ENCODE results near the gene HELZ. TPM values are rescaled to one million over a fixed set of nuclear protein-coding genes. Genes with fewer than 3 reads are reported as not detected.
"Not testable (repeated sequence)": the region's sequence is repeated elsewhere in the genome, so short reads cannot be mapped to it uniquely, and the experiment has no call there.

HELZ gene
- total RNA-seq, 8 experiments from 2014 or later: 22.0 to 106 (median 27.4) TPM

DNA sequence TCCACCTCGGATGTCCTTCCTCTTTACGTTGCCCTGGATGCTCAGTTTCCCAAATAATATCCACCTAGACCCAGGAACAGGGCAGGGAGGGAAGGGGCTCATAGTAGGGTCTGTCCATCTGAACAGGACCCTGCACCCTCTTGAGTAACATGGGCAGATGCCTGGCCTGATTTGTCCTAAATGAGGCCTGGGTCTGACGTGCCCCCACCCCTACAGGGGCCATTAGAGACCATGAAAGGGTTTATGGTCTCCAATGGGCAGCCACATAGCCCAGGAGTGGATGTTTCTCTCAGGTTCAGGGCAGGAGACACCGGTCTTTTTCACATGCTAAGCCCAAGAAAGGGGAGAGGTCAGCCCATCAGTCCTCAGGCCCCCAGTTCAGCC, 193.8 kb downstream of the HELZ start:
- no peak for ATAC-seq (replicated peaks in 6 of 8)
- in situ Hi-C loops (cut with MboI; ENCODE audit: low pct_unique_long_range_greater_than_20kb in 2 of 9, low sequenced_read_pairs in 9 of 9, unreplicated experiment in 9 of 9): no loop called here
- H3K27ac ChIP-seq: no peak overlapping the region
- WGBS, 10 experiments: 14 to 100% (median 80%) methylated on average over 1 to 4 of the region's 4 CpGs; no CpG with 5 or more reads in 6 of the 10 experiments
- H3K4me1 ChIP-seq (replicated peaks in 1 of 2): no peaks in the 10 kb centered on the region
- H3K4me3 ChIP-seq: no peak overlapping the region

DNA sequence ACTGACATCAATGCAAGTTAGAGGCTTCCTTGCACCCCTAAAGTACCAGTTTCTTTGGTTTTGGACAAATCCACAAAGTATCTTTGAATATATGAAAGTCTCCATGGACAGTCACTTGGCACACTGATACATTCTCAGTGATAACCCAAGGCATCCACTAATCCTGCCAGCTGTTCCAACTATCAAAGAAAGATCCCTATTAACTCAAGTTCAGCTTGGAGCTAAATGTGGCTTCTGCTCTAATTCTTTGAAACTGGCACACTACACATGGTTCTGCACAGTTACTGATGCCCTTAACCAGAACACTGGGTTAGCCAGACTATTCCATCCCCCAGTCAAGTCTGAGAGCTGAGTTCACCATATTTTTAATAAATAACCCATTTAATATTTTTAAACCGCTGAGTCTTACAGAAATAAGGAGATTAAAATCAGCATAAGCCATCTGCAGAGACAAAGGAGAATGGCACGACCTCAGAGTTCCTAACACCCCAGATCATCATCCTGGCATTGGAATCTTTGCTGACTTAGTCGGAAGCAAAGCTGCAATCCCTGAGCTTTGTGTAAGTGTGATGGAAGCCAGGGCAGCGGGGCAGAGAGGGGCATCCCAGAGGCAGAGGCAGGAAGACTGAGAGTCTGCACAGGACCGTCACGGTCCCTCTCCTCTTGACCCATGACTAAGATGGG, 194.4 kb downstream of the HELZ start:
- Histone ChIP-seq H3K4me3 (no peak overlapping the region), H3K27ac (no peak overlapping the region), H3K4me1 (replicated peaks in 1 of 2) (no peaks in the 10 kb centered on the region)
- 20 to 83% (median 74%) methylated on average over 1 to 3 of the region's 6 CpGs; no CpG with 5 or more reads in 5 of the 10 experiments for WGBS, 10 experiments
- no peak for ATAC-seq (replicated peaks in 6 of 8)
- in situ Hi-C loops (cut with MboI; ENCODE audit: low pct_unique_long_range_greater_than_20kb in 2 of 9, low sequenced_read_pairs in 9 of 9, unreplicated experiment in 9 of 9): no loop called here

GRCh38 chr17:67050066-67050465, 194.9 kb downstream of the HELZ start:
- Histone ChIP-seq H3K4me1 (replicated peaks in 1 of 2) (no peaks in the 10 kb centered on the region), H3K27ac (no peak overlapping the region), H3K4me3 (no peak overlapping the region)
- WGBS, 10 experiments: 100% methylated on average over 1 of the region's 1 CpG; no CpG with 5 or more reads in 8 of the 10 experiments
- in situ Hi-C loops (cut with MboI; ENCODE audit: low pct_unique_long_range_greater_than_20kb in 2 of 9, low sequenced_read_pairs in 9 of 9, unreplicated experiment in 9 of 9): no loop called here
- no peak for ATAC-seq (replicated peaks in 6 of 8)

DNA sequence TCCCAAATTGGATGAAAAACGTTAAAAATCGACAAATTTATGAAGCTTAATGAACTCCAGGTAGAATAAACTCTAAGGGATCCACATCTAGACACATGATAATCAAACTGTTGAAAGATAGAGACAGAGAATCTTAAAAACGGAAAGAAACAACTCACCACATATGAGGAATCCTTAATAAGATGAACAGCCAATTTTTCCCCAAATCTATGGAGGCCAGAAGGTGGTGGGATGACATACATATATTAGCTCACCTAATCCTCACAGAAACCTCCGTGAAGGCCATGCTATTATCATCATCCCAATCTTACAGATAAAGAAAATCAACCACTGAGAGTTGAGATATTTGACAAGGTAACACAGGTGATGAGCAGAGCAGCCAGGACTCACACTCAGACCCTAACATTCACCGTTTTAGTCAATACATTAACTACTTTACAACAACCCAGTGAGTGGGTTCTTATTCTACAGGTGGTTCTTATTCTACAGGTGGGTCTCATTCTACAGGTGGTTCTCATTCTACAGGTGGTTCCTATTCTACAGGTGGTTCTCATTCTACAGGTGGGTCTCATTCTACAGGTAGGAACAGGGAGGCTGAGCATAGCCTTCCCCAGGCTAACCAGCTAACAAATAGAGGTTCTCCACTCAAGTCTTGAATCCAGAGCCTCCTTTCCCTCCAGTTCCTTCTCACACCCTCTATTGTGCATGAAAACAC, 195.8 kb downstream of the HELZ start:
- no peak overlapping the region for H3K4me3 ChIP-seq
- 0 to 76% (median 60%) methylated on average over 3 to 5 of the region's 5 CpGs for WGBS, 10 experiments
- in situ Hi-C loops (cut with MboI; ENCODE audit: low pct_unique_long_range_greater_than_20kb in 2 of 9, low sequenced_read_pairs in 9 of 9, unreplicated experiment in 9 of 9): no loop called here

DNA sequence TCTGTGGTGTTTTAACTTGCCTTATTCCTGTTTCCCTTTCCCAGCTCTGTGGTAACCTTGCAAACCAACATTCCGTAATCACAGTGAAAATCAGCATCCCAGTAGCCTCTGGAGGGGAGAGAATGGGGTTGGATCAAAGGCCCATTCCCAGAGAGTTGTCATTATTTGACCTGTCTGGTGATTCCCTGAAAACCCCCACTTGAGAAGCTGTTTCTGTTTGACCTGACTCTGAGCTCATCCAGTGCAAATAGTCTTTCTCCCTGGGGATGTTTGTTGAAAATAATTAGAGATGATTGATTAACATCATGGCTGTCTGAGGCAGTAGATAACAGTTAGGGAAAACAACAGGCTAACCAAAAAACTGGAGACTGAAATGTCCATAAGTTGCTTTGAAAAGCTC, 197.6 kb downstream of the HELZ start:
- no peak for ATAC-seq (replicated peaks in 6 of 8)
- Histone ChIP-seq H3K27ac (no peak overlapping the region), H3K4me3 (no peak overlapping the region), H3K4me1 (replicated peaks in 1 of 2) (no peaks in the 10 kb centered on the region)
- 0 to 83% (median 33%) methylated on average over 1 of the region's 1 CpG; no CpG with 5 or more reads in 6 of the 10 experiments for WGBS, 10 experiments
- in situ Hi-C loops (cut with MboI; ENCODE audit: low pct_unique_long_range_greater_than_20kb in 2 of 9, low sequenced_read_pairs in 9 of 9, unreplicated experiment in 9 of 9): no loop called here

More for the DNA sequence above, 195.8 kb downstream of the HELZ start:
- no peak for ATAC-seq (replicated peaks in 6 of 8)
- no peak overlapping the region for H3K27ac ChIP-seq
- no peaks in the 10 kb centered on the region for H3K4me1 ChIP-seq (replicated peaks in 1 of 2)

DNA sequence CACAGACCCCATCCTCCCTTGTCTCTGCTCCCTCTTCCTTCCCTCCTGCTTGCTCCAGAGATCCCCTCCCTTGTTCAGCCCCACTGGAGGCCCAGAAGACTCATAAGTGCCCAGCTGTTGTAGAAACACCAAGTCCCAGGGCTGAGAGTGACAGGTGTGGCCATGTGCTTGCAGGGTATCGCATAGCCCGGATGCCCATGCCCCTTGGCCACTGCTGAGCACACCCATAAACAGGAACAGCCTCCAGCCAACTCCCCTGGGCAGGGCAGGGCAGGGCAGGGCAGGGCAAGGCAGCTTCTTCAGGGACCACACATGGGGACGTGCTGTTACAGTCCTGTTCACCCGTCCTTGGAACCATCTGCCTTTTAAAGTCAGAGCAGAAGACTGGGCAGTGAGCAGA, 198.6 kb downstream of the HELZ start:
- in situ Hi-C loops (cut with MboI; ENCODE audit: low pct_unique_long_range_greater_than_20kb in 2 of 9, low sequenced_read_pairs in 9 of 9, unreplicated experiment in 9 of 9): no loop called here

GRCh38 chr17:67044940-67045339, 200.1 kb downstream of the HELZ start:
- ATAC-seq (replicated peaks in 6 of 8): no peak
- 6 to 100% (median 59%) methylated on average over 1 to 3 of the region's 5 CpGs; no CpG with 5 or more reads in 6 of the 10 experiments for WGBS, 10 experiments
- in situ Hi-C loops (cut with MboI; ENCODE audit: low pct_unique_long_range_greater_than_20kb in 2 of 9, low sequenced_read_pairs in 9 of 9, unreplicated experiment in 9 of 9): no loop called here
- Histone ChIP-seq H3K4me3 (no peak overlapping the region), H3K4me1 (replicated peaks in 1 of 2) (peaks cover 0 to 5% of the 10 kb centered on the region in 2 donors), H3K27ac (no peak overlapping the region)

More for the DNA sequence above, 198.6 kb downstream of the HELZ start:
- 0 to 100% (median 45%) methylated on average over 2 of the region's 4 CpGs; no CpG with 5 or more reads in 7 of the 10 experiments for WGBS, 10 experiments
- Histone ChIP-seq H3K4me1 (replicated peaks in 1 of 2) (peaks cover 0 to 4% of the 10 kb centered on the region in 2 donors), H3K27ac (no peak overlapping the region), H3K4me3 (no peak overlapping the region)
- peak in 1 of 8 experiments; percentile 11 for ATAC-seq (replicated peaks in 6 of 8)

- in situ Hi-C loops (cut with MboI; ENCODE audit: low pct_unique_long_range_greater_than_20kb in 2 of 9, low sequenced_read_pairs in 9 of 9, unreplicated experiment in 9 of 9): no loop called here
- peaks cover 0 to 5% of the 10 kb centered on the region in 2 donors for H3K4me1 ChIP-seq (replicated peaks in 1 of 2)
- no peak within 1 kb of the TSS for H3K27ac ChIP-seq
- ATAC-seq (replicated peaks in 6 of 8): no peak
- 40 to 87% (median 80%) methylated on average over 1 to 13 of the region's 32 CpGs; no CpG with 5 or more reads in 4 of the 10 experiments for WGBS, 10 experiments
- H3K4me3 ChIP-seq: no peak within 1 kb of the TSS
Observed at GRCh38 chr17:67044016-67044772, 200.8 kb downstream of the HELZ start, which contains the start of gene CACNG1. Gene CACNG1, plus strand, starts transcription at chr17:67044554. Its CDS starts 107 bp downstream, at chr17:67044661.

DNA sequence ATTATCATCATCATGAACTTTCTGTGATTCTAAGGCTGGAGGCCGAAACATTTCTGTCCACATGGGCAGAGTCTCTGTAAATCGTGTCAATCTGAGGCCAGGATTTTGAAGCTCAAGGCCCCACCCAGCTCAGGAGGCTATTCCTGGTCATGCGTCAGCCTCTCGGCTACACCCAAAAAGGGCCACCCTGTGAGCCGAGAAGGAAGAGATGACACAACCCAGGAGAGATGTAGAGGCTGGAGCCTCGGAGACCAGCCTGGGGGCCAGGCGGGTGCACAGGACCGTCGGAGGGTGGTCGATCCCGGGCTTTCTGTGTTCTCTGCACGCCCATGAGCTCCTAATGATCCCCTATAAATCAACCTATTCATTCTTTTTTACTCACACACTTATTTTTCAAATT, 201.7 kb downstream of the HELZ start:
- WGBS, 10 experiments: 14 to 100% (median 48%) methylated on average over 1 to 5 of the region's 12 CpGs; no CpG with 5 or more reads in 4 of the 10 experiments
- Histone ChIP-seq H3K27ac (no peak overlapping the region), H3K4me3 (no peak overlapping the region), H3K4me1 (replicated peaks in 1 of 2) (peaks cover 0 to 5% of the 10 kb centered on the region in 2 donors)
- ATAC-seq (replicated peaks in 6 of 8): peak in 3 of 8 experiments; percentile 54 to 95 (median 92)
- in situ Hi-C loops (cut with MboI; ENCODE audit: low pct_unique_long_range_greater_than_20kb in 2 of 9, low sequenced_read_pairs in 9 of 9, unreplicated experiment in 9 of 9): no loop called here

- Histone ChIP-seq H3K4me3 (no peak overlapping the region), H3K4me1 (replicated peaks in 1 of 2) (peaks cover 0 to 5% of the 10 kb centered on the region in 2 donors), H3K27ac (no peak overlapping the region)
- no peak for ATAC-seq (replicated peaks in 6 of 8)
- WGBS, 10 experiments: 25 to 92% (median 60%) methylated on average over 2 to 8 of the region's 11 CpGs; no CpG with 5 or more reads in 3 of the 10 experiments
- in situ Hi-C loops (cut with MboI; ENCODE audit: low pct_unique_long_range_greater_than_20kb in 2 of 9, low sequenced_read_pairs in 9 of 9, unreplicated experiment in 9 of 9): no loop called here
Observed at GRCh38 chr17:67041941-67042899, 202.8 kb downstream of the HELZ start.

GRCh38 chr17:67041531-67041930, 203.5 kb downstream of the HELZ start:
- Histone ChIP-seq H3K27ac (no peak overlapping the region), H3K4me3 (no peak overlapping the region), H3K4me1 (replicated peaks in 1 of 2) (peaks cover 0 to 5% of the 10 kb centered on the region in 2 donors)
- peak in 3 of 8 experiments; percentile 21 to 32 (median 29) for ATAC-seq (replicated peaks in 6 of 8)
- in situ Hi-C loops (cut with MboI; ENCODE audit: low pct_unique_long_range_greater_than_20kb in 2 of 9, low sequenced_read_pairs in 9 of 9, unreplicated experiment in 9 of 9): no loop called here
- 33 to 56% (median 50%) methylated on average over 2 to 6 of the region's 7 CpGs; no CpG with 5 or more reads in 4 of the 10 experiments for WGBS, 10 experiments

DNA sequence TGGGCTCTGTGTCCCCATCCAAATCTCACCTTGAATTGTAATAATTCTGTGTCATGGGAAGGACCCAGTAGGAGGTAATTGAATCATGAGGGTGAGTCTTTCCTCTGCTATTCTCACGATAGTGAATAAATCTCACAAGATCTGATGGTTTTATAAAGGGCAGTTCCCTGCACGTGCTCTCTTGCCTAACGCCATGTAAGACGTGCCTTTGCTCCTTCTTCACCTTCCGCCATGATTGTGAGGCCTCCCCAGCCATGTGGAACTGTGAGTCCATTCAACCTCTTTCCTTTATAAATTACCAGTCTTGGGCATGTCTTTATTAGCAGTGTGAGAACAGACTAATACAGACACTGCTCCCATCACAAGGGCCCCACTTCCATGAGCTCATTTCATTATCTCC, 203.9 kb downstream of the HELZ start:
- WGBS, 10 experiments: 72 to 100% (median 94%) methylated on average over 1 to 5 of the region's 5 CpGs; no CpG with 5 or more reads in 4 of the 10 experiments
- in situ Hi-C loops (cut with MboI; ENCODE audit: low pct_unique_long_range_greater_than_20kb in 2 of 9, low sequenced_read_pairs in 9 of 9, unreplicated experiment in 9 of 9); H3K27ac ChIP-seq; ATAC-seq (replicated peaks in 6 of 8); H3K4me3 ChIP-seq; H3K4me1 ChIP-seq (replicated peaks in 1 of 2): not testable (repeated sequence)

Data from motor neuron (in vitro differentiated cells).